GM12891 (cell line): ENCODE data around the gene KDM3B.

Experiments
- POLR2A ChIP-seq: IDR thresholded peaks from 2 replicates; pipeline ENCODE4 v1.6.1; 2011; ENCODE audit warnings: low read depth, low read length, control low read depth
- TAF1 ChIP-seq: IDR thresholded peaks from 2 replicates; pipeline ENCODE4 v1.6.1; 2011; ENCODE audit warnings: low read depth, low read length, control low read depth

DNA sequence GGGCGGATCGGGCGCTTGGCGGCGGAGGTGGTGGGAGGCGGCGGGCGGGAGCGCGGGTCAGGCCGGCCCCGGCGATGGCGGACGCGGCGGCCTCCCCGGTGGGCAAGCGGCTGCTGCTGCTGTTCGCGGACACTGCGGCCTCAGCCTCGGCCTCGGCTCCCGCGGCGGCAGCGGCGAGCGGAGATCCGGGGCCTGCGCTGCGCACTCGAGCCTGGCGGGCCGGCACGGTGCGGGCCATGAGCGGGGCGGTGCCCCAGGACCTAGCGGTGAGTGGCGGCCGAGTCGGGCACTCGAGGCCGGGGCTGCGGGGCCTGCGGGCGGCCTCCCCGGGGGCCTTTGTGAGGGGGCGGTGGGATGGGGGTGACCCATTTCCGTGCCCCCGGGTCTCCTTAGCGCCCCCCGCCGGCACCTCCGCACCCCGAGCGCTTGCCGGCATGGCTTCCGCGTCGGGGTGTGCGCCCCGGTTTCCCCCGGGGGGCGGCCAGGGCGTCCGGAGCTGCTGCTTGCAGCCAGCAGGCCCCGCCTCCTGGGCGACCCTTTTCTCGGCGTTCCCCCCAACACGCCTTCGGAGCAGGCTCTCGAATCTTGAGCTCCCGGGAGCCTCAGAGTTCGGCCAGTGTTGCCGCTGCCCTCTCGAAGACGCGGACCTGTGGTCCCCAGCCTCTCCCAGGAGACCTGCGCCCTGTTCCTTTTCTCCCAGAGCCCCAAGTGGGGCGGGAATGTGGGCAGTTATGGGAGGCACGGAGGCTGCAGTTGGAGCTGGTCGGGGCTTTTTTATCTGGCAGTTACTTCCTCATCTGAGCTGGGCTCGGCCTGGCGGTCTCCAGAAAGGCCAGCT lies 456 bp downstream of the KDM3B start:
- TF ChIP-seq POLR2A (no peak; the same call in 1 of the 2 replicates), TAF1 (no peak; the same call in 1 of the 2 replicates)
